Head of caudate nucleus (tissue), 42 donors: ENCODE data around the gene AGAP1.
A peak's percentile ranks its signal among the peaks of the same experiment; 100 is the strongest.

ENCODE experiments used
- DNase-seq, 42 donors: peaks; one replicate each; pipeline versions ENCODE4 v3.0.0 to v3.0.0-alpha.2; 2020 to 2021; ENCODE audit warnings: mixed read lengths in 7 of 42
- intact Hi-C: fragments of 100-400 bp; cut with DNase I; formaldehyde crosslinking; loops from one replicate; pipeline ENCODE4 v1.15.0; 2022

AGAP1 gene

DNA sequence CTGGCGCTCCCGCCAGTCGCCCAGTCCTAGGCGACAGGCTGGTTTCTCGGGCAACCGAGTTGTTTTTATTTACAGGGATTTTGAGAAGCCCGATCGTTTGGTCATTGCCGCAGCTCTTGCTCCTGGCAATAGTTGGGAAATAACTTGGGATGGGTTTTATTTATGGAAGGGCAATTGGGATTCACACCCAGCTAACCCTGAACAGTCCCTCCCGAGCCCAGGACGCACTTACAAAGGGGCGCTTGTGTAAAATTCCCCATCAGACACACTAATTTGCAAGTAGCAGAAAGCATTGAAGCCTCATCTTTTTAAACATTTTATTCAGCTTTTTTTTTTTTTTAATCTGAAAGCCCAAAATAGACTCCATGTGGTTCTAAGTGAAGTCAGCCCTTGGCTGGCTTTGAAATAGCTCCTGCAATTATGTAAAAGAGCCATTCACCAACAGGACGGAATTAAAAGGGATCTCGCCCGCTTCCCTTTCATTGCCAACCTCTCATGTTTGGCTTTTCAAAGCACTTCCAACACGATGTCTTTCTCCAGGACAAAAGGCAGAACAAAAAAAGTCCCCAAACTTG lies 677.9 kb downstream of the AGAP1 start:
- DNase-seq = peak in 1 of 42 donors; percentile 5
- intact Hi-C loops = no loop called here

DNA sequence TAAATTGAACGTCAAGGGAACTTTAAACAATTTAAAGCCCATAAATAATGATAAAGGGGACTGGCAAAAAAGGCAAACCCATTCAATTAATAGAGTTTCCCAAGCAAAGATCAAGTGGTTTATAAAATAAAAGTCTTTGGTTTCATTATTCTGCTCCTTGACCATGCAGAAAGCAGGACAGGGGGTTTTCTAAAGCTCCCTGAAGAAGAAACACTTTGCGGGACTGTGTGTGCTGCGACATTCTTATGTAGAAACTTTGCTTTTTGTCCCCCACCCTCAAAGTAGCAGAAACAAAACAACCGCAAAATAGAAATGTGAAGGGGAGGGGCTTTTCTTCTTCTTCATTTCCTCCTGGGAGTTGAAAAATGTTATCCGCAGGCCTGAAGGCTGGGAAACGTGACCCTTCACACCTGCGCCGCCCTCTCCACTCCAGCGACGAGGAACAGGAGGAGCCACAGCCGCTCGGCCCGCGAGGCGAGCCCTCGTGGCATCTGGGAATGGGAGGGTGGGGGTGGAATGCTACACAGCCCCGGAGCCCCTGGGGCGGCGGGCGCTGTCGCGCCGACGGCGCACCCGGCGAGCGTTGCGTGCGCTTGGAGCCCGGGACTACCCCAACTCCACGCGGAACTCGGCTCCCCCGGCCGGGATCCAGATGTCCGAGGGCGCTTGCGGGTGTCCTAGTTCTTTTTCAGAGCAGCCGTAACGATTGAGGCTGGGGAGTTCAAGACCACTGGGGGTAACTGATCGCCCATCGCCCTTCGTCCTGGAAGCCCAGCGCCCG lies 678.6 kb downstream of the AGAP1 start:
- DNase-seq = peak in 1 of 42 donors; percentile 1
- intact Hi-C loops = no loop called here

DNA sequence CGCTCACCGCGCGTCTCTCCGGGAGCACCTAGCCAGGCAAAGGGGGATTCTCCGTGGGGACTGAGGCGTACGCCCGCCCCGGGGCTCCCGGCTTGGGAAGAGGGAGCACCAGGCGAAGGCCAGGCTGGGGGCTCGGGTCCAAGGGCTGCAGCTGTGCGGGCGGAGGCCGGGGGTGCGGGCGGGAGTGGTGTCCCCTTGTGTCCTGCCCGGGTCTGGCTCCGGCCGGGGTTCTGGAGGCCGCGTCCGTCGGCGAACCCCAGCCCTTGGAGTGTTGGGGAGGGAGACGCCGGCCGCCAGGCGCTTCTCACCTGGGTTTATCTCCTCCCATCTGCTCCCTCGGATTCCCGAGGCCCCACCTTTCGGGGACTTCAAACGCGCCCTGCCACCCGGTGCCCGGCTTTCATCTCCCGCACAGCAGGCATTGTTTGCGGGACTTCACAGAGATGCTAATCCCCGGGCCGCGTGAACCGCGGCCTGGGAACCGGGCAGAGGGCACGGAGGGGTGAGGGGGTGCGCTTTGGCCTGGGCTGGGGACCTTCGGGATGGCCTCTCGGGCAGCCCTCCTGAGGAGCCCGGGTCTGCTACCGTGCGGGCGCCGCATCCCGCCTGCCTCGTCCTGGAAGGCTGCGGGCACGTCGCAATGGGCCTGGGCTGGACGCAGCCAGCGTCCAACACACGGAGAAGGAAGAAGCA lies 679.3 kb downstream of the AGAP1 start:
- intact Hi-C loops = no loop called here
- DNase-seq = peak in 2 of 42 donors; percentile 2 to 7

DNA sequence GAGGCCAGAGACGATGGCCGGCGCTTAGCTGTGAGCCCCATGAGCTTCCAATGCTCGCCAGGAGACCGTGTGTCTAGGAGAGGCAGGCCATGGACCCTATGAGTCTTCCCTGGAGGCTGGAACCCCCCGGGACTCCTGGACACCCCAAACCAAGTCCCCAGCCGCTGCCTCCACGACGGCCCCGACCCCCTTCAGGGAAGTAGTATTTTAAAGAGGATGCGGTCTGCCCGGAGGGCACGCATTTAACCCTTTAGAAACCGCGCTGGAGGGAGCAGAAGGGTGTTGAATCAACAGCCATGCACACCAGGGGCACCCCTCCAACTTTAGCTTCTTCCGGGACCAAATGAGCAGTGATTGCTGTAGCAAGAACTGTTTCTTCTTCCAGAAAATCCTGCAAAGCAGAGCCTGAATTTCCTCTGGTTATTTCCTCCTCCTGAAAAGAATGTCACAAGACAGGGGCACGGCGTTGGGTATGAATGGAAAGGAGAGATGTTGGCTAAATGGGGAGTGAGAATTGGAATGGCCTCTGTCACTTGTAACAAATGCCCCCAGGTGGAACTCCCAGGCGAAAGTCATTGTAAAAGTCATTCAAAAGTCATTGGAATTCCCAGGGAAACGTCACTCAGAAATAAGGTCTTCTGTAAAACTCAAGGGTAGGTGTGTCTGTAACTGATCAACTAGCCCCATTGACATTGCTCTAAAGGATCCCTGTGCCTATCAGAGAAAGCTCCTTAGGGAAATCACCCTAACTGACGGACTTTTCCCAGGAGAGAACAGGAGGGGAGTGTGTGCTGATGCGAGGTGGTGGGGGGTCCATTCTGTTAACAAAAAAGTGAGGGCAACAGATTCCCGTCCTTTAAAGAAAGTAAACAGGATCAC lies 680.1 kb downstream of the AGAP1 start:
- intact Hi-C loops = no loop called here
- DNase-seq = peak in 1 of 42 donors; percentile 1

DNA sequence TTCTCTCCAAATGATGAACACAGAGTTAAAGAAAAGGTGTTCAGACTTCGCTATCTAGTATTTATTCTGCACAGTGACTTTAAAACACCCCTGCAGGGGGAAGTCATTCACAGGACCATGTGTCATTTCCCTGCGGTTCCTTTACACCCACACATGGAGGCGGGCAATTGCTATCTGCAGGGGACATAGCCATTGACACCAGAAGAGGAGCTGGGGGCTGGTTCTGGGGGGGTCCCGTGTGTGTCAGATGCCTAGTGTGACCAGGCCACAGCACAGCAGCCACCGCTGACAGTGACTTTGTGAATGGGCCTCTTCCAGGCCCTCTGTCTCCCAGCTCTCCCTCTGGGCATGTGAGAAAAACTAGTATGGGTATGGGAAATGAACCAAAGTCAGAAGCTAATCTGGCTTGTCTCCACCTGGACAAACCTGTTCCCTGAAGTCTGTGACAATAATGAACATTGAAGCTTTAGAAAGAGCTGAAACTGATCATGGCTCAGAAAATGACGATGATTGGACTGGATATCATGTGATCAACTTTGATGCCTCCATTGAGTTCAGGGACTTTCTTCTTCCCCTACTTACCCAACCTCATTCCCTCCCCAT lies 681.8 kb downstream of the AGAP1 start:
- intact Hi-C loops = no loop called here
- no peak for DNase-seq

DNA sequence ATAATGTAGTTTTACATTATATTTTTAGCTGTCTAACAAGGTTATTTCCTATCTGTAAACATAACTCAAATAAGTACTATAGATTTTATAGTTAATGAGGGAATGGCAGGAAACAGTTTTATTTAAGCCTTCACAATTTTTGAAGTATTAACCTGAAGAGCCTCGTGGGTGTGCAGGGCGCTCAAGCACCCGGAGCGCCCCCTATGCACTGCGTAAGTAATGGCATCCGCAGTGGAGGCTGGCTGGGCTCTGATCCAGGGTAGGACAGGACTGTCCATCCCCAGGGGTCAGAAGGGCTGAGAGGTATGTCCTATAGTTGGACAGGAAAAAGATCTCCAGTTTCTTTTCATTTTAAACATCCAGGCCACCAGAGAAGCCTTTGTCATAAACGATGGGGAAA lies 682.6 kb downstream of the AGAP1 start:
- intact Hi-C loops = no loop called here
- peak in 2 of 42 donors; percentile 3 to 44 for DNase-seq

DNA sequence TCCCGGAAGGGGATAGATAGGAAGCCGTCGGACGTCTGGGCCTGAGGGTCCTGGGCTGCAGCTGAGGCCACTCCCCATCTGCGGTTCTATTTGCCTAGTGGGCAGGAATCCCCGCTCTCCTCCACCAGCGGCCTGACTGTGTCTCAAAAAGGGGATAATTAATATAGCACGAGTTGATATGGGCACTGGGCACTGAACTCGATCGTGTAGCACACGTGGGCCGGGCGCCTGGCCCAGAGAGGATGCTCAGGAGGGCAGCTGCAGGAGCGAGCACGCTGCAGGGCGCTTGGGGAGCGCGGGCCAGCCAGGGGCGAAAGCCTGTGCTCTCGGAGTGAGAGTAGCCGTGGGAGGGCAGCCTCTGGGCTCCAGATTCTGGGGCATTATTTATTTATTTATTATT lies 683.1 kb downstream of the AGAP1 start:
- intact Hi-C loops = no loop called here
- peak in 2 of 42 donors; percentile 1 to 32 for DNase-seq

DNA sequence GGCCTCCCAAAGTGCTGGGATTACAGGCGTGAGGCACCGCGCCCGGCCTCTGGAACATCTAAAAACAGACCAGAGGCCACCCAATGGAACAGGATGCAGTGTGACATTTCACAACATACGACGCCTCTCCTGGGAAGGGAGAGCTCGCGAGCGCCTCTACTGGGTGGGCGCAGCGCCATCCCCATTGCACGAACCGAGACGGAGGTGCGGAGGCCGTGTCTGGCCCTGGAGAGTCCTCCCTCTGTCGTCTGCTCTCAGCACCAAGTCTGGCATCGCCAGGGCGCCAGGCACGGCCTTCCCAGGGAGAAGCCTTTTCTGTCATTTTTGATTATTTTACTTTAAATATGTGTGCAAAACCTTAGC lies 683.7 kb downstream of the AGAP1 start:
- intact Hi-C loops = no loop called here
- peak in 10 of 42 donors; percentile 4 to 56 (median 32) for DNase-seq

DNA sequence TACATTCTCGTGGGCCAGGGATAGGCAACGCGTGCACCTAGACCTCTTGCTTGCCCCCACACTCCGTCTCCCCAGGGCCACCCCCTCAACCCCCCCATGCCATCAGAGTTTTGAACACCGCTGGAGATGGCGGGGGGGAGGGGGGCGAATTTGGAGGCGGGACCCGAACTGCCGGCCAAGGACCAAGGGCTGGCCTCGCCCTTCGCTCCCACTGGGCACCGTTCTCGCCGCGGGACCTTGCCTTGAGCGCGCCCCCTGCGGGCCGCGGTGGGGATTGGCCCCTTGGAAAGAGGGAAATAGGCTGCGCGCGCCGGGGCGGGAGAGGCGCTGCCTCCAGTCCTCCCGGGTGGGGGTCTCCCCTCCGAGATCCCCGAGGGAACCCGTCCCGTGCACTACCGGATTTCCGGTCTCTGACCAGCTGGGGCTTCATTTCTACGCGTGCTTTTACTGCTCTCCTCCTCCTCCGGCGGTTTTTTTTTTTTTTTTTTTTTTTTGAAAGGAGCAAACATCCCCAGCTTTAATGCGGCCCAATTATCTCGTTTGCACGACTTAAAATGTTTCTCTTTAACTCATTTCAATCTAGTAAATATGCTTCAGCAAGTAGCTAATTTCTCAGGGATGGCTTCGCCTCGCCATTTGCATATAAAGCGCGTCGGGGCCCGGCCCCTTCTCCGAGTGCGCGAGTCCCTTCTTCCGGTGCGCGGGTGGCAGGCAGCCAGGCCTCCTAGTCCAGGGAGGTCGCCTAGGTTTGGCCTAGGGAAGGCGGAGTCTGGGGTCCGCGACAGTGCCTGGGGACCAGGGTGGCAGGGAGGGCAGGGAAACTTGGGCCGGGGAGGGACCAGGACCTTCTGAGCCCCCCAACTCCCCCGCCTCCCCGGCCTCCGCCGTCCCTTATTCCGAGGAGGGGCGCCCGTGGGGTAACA lies 684.4 kb downstream of the AGAP1 start:
- intact Hi-C loops = no loop called here
- DNase-seq = peak in 36 of 42 donors; percentile 9 to 80 (median 54)

DNA sequence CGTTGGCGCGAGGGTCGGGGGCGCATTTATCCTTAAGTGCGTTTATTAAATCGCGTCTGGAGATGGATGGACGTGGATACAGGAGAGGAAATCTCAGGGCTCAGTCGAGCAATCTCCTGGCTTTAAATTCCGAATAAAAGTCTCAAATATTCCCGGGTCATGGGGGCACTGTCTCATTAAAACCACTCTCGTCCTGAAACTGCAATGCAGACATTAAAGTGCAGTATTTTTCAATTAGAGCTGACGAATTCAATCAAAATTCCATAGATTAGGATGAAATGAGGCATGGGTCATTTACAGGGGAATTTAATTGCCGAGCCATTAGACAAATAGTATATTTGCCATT lies 685.0 kb downstream of the AGAP1 start:
- peak in 2 of 42 donors; percentile 2 to 25 for DNase-seq
- intact Hi-C loops = no loop called here

DNA sequence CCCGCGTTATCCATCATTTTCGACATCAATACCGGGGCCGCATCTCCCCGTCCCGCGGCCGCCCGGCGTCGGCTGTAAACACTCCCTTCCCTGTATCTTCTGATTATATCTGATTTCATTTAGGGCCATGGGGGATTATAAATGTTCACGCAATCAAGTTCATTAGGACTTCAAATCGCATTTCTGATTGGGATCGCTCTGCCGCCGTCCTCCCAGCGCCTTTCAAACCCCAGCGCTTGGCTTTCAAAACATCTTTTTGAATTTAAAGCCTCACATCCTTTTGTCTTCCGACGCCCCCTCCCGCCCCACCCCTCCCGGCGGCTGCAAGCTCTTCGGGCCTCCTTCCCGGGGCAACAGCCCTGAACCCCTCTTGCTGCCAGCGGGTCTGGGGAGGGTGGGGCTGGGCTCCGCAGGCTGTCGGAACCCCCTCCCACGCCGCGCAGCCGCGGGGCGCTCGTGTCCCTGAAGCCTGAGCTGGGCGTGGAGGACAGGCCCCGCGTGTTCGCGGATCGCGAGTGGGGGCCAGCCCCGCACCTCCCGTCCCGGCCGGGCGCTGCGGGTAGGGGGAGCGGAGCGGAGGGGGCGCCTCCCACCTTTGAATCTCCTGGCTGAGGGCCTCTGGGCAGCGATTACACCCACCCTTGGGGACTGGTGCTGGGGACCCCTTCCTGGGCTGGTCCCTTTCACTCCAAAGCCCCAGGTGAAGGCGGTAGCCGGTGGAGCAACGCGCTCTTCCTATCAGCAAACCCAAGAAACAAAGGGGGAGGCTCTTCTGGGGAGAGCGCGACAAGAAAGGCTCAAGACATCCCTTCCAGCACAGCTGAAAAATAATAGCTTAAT lies 685.6 kb downstream of the AGAP1 start:
- intact Hi-C loops = loop anchor here (5.0 kb wide), 1 partner anchor 412 kb away; no protein-coding TSS in a partner anchor

DNA sequence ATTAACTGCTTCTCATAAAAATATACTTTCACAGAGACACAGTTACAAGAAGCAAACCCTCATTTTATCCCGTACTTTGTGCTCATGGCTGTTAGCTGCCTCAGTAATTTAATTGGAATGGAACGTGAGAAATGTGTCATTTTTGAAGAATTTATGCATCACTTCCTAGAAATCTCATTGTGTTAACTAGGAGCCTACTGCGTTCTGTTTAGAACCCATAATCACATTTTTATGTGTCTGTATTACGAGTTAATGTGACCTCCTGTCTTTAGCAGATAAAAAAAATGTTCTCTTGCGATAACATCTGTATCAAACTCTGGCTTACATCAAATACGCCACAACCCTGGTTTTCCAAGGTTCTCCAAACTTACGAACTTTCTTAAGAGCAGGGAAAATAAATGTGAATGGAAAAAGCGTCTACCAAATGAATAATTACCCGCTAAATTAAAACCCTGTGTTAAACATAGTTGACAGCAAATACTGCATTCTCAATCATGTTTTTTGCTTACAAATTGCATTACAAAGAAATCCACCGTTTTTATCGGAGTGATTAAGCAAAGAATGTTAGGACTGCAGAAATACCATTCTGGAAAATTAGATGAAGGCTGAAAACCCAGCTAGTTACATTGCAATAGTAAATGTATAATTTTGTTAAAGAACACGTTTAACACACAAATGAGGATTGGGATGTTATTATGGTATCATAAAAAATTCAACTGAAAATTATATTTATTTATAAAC lies 686.4 kb downstream of the AGAP1 start:
- intact Hi-C loops = loop anchor here (5.0 kb wide), 1 partner anchor 413 kb away; no protein-coding TSS in a partner anchor
- no peak for DNase-seq

More for the DNA sequence above, 685.6 kb downstream of the AGAP1 start:
- peak in 1 of 42 donors; percentile 36 for DNase-seq

DNA sequence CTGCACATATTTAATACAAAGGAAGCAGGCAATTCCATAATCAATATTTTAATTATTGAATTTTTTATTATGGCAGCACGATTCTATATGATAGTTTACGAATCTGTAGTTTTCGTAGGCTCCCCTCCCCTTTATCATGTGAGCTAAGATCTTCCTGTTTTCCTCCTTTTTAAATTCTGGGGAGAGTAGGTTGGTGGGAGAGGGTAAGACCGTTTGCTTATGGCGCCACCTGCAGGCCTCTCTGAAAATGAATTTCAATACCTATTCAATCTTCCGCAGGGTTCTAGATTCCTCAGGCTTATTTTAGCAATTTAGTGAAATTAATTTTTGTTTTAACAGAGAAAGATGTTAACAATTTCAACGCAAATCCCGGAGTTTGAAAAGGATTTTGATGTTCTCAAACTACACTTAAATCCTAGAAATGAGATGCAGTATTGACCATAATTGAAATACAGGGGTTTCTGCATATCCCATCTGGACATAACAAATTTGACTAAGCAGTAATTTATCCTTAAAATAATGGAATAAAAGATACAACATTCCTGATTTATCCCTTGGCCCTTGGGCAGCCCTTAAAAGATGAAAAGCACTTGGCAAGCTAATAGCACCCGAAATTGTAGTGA lies 687.1 kb downstream of the AGAP1 start:
- intact Hi-C loops = loop anchor here (5.0 kb wide), 1 partner anchor 414 kb away; no protein-coding TSS in a partner anchor
- DNase-seq = peak in 31 of 42 donors; percentile 23 to 88 (median 58)
